MM.1S (cell line): Measurements from ENCODE around the gene HERC4.

Source experiments
- DNase-seq: peaks from one replicate; pipeline ENCODE4 v3.0.0-alpha.2; 2015
- H2AFZ ChIP-seq: fragments of 300-600 bp; sonication (generic); 2 replicates; pipeline ENCODE4 v1.6.0; 2016; ENCODE audit warnings: antibody characterized with exemption, low read length
- H3F3A ChIP-seq: fragments of 300-600 bp; sonication (generic); 2 replicates; pipeline ENCODE4 v1.6.1; 2016; ENCODE audit warnings: mild to moderate bottlenecking, antibody characterized with exemption, low read length, moderate library complexity, mixed read lengths; ENCODE audit not compliant: insufficient read depth
- H3K27ac ChIP-seq: fragments of 300-600 bp; sonication (generic); 2 replicates; pipeline ENCODE4 v1.5.1; 2016; ENCODE audit warnings: mild to moderate bottlenecking, low read length
- H3K27me3 ChIP-seq: fragments of 300-600 bp; sonication (generic); replicated peaks from 2 replicates; pipeline ENCODE4 v1.6.0; 2016; ENCODE audit warnings: low read length; ENCODE audit not compliant: insufficient read depth
- H3K36me3 ChIP-seq: fragments of 300-600 bp; sonication (generic); replicated peaks from 2 replicates; pipeline ENCODE4 v1.6.1; 2016; ENCODE audit warnings: mild to moderate bottlenecking, low read length, mixed read lengths; ENCODE audit not compliant: insufficient read depth
- H3K4me1 ChIP-seq: fragments of 300-600 bp; sonication (generic); 2 replicates; pipeline ENCODE4 v1.6.1; 2016; ENCODE audit warnings: low read length, mixed read lengths
- H3K4me2 ChIP-seq: fragments of 300-600 bp; sonication (generic); 2 replicates; pipeline ENCODE4 v1.6.0; 2016; ENCODE audit warnings: low read depth, low read length
- H3K4me3 ChIP-seq: fragments of 300-600 bp; sonication (generic); 2 replicates; pipeline ENCODE4 v1.5.1; 2016; ENCODE audit warnings: low read length, mixed read lengths
- H3K79me2 ChIP-seq: fragments of 300-600 bp; sonication (generic); 2 replicates; pipeline ENCODE4 v1.6.1; 2016; ENCODE audit warnings: mixed run types, low read length, mixed read lengths
- H3K9ac ChIP-seq: fragments of 300-600 bp; sonication (generic); 2 replicates; pipeline ENCODE4 v1.6.1; 2016; ENCODE audit warnings: low read length, mixed read lengths
- H3K9me2 ChIP-seq: fragments of 300-600 bp; sonication (generic); replicated peaks from 2 replicates; pipeline ENCODE4 v1.6.1; 2016; ENCODE audit warnings: mild to moderate bottlenecking, low read length, mixed read lengths; ENCODE audit not compliant: insufficient read depth
- H3K9me3 ChIP-seq: fragments of 300-600 bp; sonication (generic); replicated peaks from 2 replicates; pipeline ENCODE4 v1.6.1; 2016; ENCODE audit warnings: mild to moderate bottlenecking, low read length, mixed read lengths; ENCODE audit not compliant: insufficient read depth
- H4K20me1 ChIP-seq: fragments of 300-600 bp; sonication (generic); 2 replicates; pipeline ENCODE4 v1.6.1; 2016; ENCODE audit warnings: mild to moderate bottlenecking, low read length, moderate library complexity, mixed read lengths; ENCODE audit not compliant: insufficient read depth
- EZH2 ChIP-seq: fragments of 300-600 bp; sonication (generic); optimal IDR thresholded peaks from 2 replicates; pipeline ENCODE3; 2017; ENCODE audit warnings: low read depth, mild to moderate bottlenecking, antibody characterized with exemption, low read length, mixed read lengths
- EZH2phosphoT487 ChIP-seq: fragments of 300-600 bp; sonication (generic); IDR thresholded peaks from 2 replicates; pipeline ENCODE4 v1.6.1; 2018; ENCODE audit warnings: antibody characterized with exemption, low read length
- TF ChIP-seq, protein P1 (sequence below): fragments of 300-600 bp; sonication (generic); IDR thresholded peaks from 2 replicates; pipeline ENCODE4 v1.5.1; 2016; ENCODE audit warnings: antibody characterized with exemption, low read length, mixed read lengths

Gene HERC4

GRCh38 chr10:68010426-68010940 is 64.6 kb downstream of the HERC4 start:
- Histone ChIP-seq H3K27me3 (no peaks in the 10 kb centered on the region), H2AFZ (no peak overlapping the region), H3K4me1 (no peaks in the 10 kb centered on the region), H3K79me2 (no peaks in the 10 kb centered on the region), H3K4me3 (no peak overlapping the region), H3K4me2 (no peak overlapping the region), H3K9ac (no peak overlapping the region), H3K9me2 (no peaks in the 10 kb centered on the region), H3K36me3 (no peaks in the 10 kb centered on the region), H3K27ac (no peak overlapping the region), H3K9me3 (no peaks in the 10 kb centered on the region), H3F3A (no peaks in the 10 kb centered on the region), H4K20me1 (no peaks in the 10 kb centered on the region)
- DNase-seq: no peak
- TF ChIP-seq, protein P1, sequence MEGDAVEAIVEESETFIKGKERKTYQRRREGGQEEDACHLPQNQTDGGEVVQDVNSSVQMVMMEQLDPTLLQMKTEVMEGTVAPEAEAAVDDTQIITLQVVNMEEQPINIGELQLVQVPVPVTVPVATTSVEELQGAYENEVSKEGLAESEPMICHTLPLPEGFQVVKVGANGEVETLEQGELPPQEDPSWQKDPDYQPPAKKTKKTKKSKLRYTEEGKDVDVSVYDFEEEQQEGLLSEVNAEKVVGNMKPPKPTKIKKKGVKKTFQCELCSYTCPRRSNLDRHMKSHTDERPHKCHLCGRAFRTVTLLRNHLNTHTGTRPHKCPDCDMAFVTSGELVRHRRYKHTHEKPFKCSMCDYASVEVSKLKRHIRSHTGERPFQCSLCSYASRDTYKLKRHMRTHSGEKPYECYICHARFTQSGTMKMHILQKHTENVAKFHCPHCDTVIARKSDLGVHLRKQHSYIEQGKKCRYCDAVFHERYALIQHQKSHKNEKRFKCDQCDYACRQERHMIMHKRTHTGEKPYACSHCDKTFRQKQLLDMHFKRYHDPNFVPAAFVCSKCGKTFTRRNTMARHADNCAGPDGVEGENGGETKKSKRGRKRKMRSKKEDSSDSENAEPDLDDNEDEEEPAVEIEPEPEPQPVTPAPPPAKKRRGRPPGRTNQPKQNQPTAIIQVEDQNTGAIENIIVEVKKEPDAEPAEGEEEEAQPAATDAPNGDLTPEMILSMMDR: no peak
- TF ChIP-seq EZH2phosphoT487 (no peak), EZH2 (no peak)

GRCh38 chr10:68007356-68007755 is 67.7 kb downstream of the HERC4 start:
- no peaks in the 10 kb centered on the region for H3K27me3 ChIP-seq
- no peak overlapping the region for H3K27ac ChIP-seq
- no peak overlapping the region for H3K4me3 ChIP-seq
- no peak for DNase-seq
- no peaks in the 10 kb centered on the region for H3K9me3 ChIP-seq
- H3K9me2 ChIP-seq: no peaks in the 10 kb centered on the region
- no peaks in the 10 kb centered on the region for H3K4me1 ChIP-seq
- H3K36me3 ChIP-seq: no peaks in the 10 kb centered on the region
- no peaks in the 10 kb centered on the region for H3K79me2 ChIP-seq
- no peaks in the 10 kb centered on the region for H4K20me1 ChIP-seq
- no peak overlapping the region for H3K4me2 ChIP-seq
- no peak overlapping the region for H2AFZ ChIP-seq
- H3F3A ChIP-seq: no peaks in the 10 kb centered on the region
- TF ChIP-seq, protein P1: no peak
- TF ChIP-seq EZH2phosphoT487: no peak
- no peak for TF ChIP-seq EZH2
- H3K9ac ChIP-seq: no peak overlapping the region

DNA sequence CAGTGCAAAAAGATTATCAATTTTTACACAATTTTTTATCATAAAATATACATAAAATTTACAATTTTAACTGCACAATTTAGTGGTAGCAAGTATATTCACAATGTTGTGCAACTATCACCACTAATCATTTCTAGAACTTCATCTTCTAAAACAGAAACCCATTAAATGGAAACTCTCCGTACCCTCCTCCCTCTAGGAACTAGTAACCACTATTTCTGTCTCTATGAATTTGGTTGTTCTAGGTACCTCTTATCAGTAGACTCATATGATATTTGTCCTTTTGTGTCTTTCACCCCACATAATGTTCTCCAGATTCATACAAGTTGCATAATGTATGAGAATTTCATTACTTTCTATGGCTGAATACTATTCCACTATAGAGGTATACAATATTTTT is 73.5 kb downstream of the HERC4 start:
- Histone ChIP-seq H4K20me1 (no peaks in the 10 kb centered on the region), H3K4me3 (no peak overlapping the region), H3K27me3 (no peaks in the 10 kb centered on the region), H2AFZ (no peak overlapping the region), H3K9me2 (no peaks in the 10 kb centered on the region), H3F3A (no peaks in the 10 kb centered on the region), H3K27ac (no peak overlapping the region), H3K9ac (no peak overlapping the region), H3K79me2 (no peaks in the 10 kb centered on the region), H3K4me2 (no peak overlapping the region), H3K9me3 (no peaks in the 10 kb centered on the region), H3K36me3 (no peaks in the 10 kb centered on the region), H3K4me1 (no peaks in the 10 kb centered on the region)
- no peak for DNase-seq
- no peak for TF ChIP-seq EZH2phosphoT487
- TF ChIP-seq, protein P1: no peak
- TF ChIP-seq EZH2: no peak
